Glomerular endothelial cell (primary cell): Measurements from ENCODE around the gene NUDCD3. TPM values are rescaled to one million over a fixed set of nuclear protein-coding genes. Genes with fewer than 3 reads are reported as not detected.

Experiments used
- DNase-seq: peaks from one replicate; pipeline ENCODE4 v3.0.0-alpha.2; 2011; ENCODE audit warnings: low read depth, low spot score; ENCODE audit errors: extremely low read depth
- total RNA-seq: library from RNA; depleted of rRNA; stranded (reverse); fragments of >200 nt; gene quantifications from 2 replicates; pipeline ENCODE4 v1.2.3, GENCODE V29; 2015

NUDCD3 gene
- total RNA-seq, 1 donor from 2014 or later: 84.5 TPM

DNA sequence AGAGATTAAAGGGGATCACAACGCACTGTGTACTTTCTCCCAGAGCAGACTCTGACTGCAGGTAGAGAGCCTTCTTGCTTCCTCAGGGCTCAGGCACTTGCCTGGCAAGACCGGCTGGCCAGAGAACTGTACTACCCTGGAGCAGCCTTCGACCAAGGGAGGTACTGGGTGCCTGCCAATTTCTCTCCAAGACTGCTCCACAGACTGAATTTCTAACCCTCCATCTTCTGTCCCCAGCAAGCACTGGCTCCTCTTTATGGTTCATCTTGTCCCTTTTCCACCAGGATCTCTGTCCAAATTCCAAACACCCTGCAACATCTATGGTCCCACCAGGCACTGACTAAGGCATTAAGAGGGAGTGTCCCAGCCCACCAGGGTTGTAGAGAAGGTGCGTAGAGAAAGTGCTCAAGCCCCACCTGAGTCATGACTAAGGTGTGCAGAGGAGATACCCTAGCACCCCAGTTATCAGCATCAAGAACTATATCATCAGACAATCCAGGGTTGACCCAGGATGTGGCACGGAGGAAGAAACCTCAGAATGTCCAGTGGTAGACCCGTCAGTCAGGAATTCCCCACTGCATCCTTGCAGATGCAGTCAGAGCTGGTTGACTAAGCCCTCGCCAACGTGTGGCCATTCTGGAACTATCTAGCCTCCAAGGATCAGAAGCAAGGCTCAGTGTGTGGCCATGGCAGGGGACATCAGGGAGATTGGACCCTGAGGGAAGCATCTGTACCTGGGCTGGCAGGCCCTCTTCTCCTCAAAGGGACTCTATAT is 104.1 kb downstream of the NUDCD3 start:
- DNase-seq: no peak

- no peak for DNase-seq
These were observed 104.9 kb downstream of the NUDCD3 start for GRCh38 chr7:44385434-44386138.

- no peak for DNase-seq
These were observed 105.6 kb downstream of the NUDCD3 start for GRCh38 chr7:44384586-44385433.

DNA sequence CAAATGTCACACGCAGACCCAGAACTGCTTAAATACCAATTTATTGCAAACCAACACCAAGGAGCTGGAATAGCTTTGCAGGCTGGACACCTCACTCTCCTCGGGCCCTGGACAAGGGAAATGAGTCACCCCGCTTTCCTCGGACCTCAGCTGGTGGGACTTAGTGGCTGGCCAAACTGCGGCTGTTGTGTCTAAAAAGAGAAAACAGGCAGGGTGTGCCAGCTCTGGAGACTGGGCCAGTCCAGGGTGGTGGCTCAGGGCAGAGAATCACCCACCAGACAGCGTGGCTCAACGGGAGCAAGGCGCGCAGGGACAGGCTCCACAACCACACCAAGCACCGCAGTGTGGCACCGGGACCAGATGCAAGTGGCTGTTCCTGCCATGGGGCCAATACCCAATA is 106.9 kb downstream of the NUDCD3 start:
- DNase-seq: no peak

DNA sequence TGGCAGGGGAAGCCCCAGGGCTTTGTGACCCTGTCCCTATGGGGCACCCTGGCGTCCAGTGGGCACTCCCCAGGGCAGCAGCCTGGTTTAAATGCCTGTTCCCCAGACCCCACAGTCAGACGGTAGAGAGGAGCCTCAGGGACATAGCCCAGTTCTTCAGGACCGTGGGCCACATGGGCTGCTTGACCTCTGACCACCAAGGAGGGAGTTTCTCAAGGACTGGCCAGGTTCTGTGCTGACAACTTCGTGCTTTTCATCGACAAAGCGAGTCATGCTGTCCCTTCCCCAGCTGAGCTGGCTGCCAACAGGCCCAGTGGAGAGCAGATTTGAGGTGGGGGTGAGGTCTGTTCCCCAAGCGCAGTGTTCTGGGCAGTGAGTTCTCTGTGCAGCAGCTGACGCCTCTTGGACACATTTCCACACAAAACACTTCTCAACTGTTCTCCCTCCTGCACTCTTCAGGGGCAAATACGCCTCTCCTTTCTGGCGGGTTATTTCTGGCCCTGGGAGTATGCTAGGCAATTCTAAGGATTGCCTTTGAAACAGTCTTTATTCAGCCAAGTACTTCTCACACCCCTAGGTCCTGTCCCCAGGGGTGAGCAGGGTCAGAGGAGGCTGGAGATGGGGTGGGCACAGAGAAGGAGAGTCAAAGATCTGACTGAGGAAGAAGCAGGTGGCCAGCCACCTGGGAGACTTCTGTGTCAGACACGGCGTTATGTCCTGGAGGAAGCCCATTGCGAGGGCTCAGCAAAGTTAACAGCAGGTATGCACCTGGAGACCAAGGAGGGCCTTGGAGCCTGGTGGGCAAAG is 107.8 kb downstream of the NUDCD3 start:
- DNase-seq: no peak

GRCh38 chr7:44381494-44382220 is 108.8 kb downstream of the NUDCD3 start:
- DNase-seq: no peak

DNA sequence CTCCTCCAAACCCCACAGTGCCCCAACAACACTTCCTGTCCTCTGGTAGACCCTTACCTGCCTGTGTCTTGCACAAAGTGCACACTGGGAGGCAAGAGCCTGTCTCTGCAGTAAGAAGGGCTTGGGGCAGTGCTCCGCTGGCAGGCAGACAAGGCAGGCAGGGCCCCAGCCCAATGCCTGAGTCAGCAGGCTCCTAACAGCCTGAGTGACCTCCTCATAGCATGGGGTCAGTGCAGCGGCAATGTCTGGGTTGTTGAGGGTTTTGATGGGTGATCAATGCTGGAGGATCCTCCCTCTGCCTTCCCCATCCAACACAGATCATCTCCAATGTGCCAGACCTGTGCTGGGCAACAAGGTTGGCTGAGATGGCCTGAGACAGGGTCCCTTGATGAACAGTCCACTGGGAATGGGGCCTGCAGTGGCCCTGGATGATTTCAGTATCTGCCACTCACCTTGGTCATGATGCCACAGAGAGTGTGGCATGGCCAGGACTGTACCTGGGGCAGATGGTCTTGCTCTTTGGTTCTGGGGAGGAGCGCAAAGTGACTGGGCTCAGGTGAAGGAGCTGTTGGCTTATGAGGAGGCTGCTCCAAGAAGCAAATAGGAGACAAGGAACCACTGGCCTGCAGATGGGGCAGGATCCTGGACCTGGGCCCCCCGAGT is 109.5 kb downstream of the NUDCD3 start:
- no peak for DNase-seq

DNA sequence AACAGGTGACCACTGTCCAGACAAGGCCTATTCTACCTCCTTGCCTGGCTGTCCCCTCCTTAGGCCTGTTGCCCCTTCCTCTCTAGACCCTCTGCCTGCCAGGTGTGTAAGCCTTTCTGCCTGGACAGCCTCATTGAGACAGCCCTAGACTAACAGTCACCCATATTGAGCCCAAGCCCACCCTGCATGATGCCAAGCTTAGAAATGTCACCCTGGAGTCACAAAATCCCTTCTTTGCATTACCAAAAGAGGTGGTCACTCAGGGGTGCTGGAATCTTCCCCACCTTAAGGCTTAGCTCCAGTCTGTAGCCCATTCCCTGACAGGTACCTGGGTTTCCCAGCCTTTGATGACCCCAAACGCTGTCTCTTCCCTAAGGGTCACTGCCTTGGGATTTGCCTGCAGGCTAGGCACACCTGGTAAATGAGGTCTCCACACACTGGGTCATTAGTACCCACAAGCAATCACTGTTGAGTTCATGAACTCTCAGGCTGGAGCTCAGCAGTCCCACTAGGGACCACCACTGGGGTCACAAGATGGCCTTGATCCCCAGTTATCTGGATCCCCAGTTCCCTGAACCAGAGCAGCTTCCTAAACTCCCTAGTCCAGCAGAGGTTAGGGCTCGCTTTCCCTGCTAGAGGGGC is 110.1 kb downstream of the NUDCD3 start:
- DNase-seq: no peak

DNA sequence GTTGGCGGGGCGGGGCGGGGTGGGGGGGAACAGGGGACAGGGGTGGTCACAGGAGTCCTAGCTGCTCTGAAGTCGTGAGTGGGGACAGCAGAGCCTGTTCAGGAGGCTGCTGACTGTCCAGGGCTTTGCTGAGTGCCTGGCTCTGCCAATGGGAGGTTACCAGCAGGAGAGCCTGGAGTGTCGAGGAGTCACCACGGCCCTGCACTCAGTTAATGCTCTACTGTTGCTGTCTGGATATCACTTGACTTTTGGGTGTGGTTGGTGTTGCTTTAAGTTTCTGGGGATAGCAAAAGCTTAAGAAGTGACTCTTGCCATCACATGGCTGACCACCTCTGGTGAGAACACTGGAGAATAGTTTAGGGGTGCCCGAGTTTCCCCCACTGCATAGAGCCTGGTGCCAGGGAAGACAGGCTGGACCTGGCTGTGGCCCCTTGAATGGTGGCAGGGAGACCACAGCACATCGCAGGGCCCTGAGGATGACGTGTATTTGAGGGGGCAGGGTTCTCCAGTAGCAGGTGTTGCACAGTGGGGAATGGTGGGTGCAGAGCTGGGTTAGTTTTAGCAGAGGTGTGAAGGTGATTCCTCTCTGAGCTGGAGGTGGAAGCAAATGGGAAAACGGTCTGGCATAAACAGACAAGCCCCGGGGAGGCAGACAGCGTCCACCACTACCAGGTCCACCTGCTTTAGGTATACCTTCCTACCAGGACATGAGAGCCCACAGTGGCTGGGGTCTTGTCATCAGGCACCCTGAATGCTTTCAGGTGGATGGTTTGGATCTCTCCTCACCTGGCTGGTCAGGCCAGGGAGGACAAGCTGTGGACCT is 110.9 kb downstream of the NUDCD3 start:
- DNase-seq: no peak

GRCh38 chr7:44378744-44379143 is 111.7 kb downstream of the NUDCD3 start:
- DNase-seq: no peak

DNA sequence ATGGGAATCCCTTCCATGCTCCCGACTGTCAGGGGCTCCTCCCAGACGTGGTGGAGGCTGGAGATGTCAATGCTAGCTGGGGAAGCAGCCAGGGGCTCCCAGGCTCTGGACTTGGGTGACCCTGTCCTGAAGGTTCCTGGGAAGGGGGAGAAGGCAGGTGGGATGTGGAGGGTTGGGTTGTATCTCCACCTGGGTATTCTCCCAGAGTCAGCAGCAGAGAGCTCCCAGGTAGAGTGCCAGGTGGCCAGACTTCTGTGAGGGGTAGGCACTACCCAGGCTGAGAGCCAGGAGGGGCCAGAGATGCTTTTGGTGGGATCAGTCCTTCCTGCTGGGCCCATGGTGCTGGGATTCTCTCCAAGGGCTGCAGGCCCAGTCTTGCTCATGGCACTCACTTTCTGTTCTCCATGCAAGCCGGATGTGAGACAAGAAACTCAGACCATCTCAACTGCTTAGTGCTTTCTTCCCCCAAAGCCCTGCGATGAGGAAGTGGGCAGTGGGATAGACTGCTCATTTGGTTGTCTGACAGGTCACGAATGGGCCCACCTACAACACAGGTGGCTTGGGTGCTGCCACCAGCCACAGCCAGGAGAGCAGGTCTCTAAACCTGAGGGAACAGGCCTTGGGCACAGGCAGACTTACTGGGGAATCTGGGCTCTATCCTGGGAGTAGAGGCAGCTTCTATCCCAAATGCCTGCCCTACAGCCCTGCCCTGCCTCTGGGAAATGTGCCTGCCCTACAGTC is 112.6 kb downstream of the NUDCD3 start:
- no peak for DNase-seq

- DNase-seq: no peak
These were observed 113.4 kb downstream of the NUDCD3 start for GRCh38 chr7:44377134-44377463.

DNA sequence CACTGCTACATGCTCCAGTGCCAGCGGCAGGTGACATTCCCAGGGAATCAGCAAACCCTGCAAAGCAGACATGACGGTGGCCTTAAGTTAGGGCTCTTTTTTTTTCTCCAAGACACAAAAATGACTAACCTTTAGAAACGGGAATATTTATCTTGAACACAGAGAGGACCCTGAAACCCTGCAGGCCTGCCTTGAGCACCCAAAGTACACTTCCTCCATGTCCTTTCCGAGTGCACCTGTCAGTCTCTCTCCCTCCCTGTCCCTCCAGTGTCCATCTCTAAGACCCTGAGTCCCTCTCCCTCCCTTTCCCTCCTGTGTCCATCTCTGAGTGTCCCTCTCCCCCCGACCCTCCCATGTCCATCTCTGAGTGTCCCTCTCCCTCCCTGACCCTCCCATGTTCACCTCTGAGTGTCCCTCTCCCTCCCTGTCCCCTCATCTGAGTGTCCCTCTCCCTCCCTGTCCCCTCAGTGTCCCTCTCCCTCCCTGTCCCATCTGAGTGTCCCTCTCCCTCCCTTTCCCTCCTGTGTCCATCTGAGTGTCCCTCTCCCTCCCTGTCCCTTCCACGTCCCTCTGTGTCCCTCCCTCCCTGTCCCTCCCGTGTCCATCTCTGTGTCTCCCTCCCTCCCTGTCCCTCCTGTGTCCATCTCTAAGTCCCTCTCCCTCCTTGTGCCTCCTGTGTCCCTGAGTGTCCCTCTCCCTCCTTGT is 113.9 kb downstream of the NUDCD3 start:
- no peak for DNase-seq

DNA sequence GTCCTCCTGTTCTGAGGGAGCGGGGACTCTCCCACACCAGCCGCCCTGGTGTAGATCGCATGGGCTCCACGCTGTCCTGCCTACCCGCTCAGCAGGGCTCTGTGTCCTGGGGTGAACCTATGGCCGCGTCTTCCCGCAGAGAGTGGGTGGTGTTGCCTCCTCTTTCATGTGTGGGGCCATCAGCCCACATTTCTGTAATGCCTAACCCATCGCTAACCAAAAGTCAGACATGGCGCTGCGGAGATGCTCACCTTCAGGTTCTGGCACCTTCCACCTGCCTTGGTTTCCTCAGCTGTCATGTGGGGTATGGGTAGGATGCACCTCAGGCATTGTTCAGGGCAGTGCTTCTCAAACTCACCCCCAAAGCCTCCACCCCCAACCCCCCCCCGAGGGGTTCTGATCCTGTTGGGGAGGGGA is 114.5 kb downstream of the NUDCD3 start:
- no peak for DNase-seq

DNA sequence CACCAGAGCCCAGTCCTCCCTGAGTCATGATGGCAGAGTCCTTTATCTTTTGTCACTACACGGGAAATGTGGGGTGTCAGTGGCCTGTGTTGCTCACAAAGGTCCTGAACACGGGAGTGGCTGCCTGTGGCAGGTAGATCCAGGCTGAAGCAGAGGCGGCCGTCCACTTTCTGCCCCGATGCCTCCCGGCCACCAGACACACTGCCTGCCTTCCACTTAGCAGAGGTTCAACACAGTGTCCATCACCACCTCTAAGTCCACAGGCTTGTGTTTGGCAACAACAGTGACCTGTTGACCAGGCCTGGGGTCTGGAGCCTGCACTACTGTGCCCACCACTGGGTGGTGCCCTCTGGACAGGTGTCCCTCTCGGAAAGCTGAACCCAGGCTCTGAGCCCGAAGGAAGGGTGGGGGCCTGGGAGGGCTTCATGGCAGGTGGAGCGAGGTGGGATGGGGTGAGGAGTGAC is 115.2 kb downstream of the NUDCD3 start:
- no peak for DNase-seq

DNA sequence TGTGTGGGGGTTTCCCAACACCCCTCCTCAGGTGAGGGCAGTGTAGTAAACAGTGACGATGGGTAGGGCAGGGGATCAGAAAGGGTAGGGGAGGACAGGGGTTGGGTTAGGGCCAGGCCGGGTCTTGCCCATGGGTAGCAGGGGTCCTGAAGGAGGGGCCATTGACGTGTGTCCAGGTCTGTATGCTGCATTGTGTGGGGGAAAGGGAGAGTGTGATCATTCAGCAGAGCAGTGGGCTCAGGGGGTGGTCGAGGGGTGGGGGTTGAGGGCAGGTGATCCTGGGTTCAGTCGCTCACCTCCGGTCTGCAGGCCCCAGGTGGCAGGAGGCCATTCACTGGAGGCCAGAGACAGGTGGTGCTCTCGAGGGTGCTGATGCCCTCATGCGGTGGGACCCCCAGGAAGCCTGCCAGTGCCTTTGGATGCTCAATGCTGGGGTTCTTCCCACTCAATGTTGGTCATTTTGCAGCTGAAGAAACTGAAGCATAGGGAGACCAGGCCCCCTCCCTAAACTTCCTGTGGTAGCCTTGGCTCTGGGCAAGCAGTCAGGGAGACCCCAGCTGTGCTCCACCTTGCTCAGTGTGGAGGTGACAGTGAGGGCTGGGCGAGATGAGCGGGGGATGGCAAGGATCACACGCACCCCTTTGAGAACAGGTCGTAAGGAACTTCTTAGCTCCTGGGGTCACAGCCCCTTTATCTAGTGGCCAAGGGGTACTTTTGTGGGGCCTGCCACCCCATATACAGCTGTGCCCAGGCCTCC is 116.3 kb downstream of the NUDCD3 start:
- no peak for DNase-seq
